CD14-positive monocyte (primary cell): ENCODE results near the gene ANTKMT. TPM values are rescaled to one million over a fixed set of nuclear protein-coding genes. Genes with fewer than 3 reads are reported as not detected.

ENCODE experiments used
- DNase-seq, 3 donors: peaks; one replicate each; pipeline ENCODE4 v3.0.0-alpha.2; 2011 to 2022
- H2AFZ ChIP-seq: 2 replicates; pipeline ENCODE4 v1.6.0; 2012; ENCODE audit warnings: mild to moderate bottlenecking, low read depth, low read length, inconsistent platforms; ENCODE audit not compliant: insufficient read depth, poor library complexity, severe bottlenecking
- H3K27ac ChIP-seq, 2 donors: 1 replicate in 1 of 2; 2 replicates in 1 of 2; pipeline ENCODE4 v1.5.1; 2012 to 2013; ENCODE audit warnings: low read length in 2 of 2, control low read depth in 1 of 2, inconsistent platforms in 1 of 2, low read depth in 1 of 2, mild to moderate bottlenecking in 1 of 2
- H3K27me3 ChIP-seq, 2 donors: one replicate each; pipeline versions ENCODE4 v1.6.0 to v1.6.1; 2011 to 2013; ENCODE audit warnings: low read length in 2 of 2; ENCODE audit not compliant: control insufficient read depth in 2 of 2, insufficient read depth in 2 of 2
- H3K36me3 ChIP-seq, 2 donors: replicated peaks in 1 of 2; 1 replicate in 1 of 2; 2 replicates in 1 of 2; pipeline versions ENCODE4 v1.5.1 to v1.6.1; 2012 to 2013; ENCODE audit warnings: low read length in 2 of 2, control low read depth in 1 of 2, inconsistent platforms in 1 of 2, mild to moderate bottlenecking in 1 of 2; ENCODE audit not compliant: insufficient read depth in 2 of 2, control insufficient read depth in 1 of 2
- H3K4me1 ChIP-seq, 2 donors: 1 replicate in 1 of 2; 2 replicates in 1 of 2; pipeline versions ENCODE4 v1.5.1 to v1.6.1; 2012 to 2013; ENCODE audit warnings: low read length in 2 of 2, control low read depth in 1 of 2, inconsistent platforms in 1 of 2, mild to moderate bottlenecking in 1 of 2, moderate library complexity in 1 of 2; ENCODE audit not compliant: insufficient read depth in 2 of 2, control insufficient read depth in 1 of 2
- H3K4me2 ChIP-seq: replicated peaks from 2 replicates; pipeline ENCODE3; 2012; ENCODE audit warnings: low read length, moderate library complexity, mild to moderate bottlenecking; ENCODE audit not compliant: poor library complexity, severe bottlenecking; ENCODE audit errors: extremely low read depth
- H3K4me3 ChIP-seq, 3 experiments: fragments of 200-600 bp in 1 of 3; sonication (generic) in 1 of 3; replicated peaks in 1 of 3; 1 replicate in 2 of 3; 2 replicates in 1 of 3; pipeline ENCODE4 v1.5.1; 2011 to 2013; ENCODE audit warnings: low read length in 3 of 3, mild to moderate bottlenecking in 3 of 3, control low read depth in 2 of 3, low read depth in 2 of 3, inconsistent platforms in 1 of 3, moderate library complexity in 1 of 3
- H3K79me2 ChIP-seq: 2 replicates; pipeline ENCODE4 v1.6.0; 2012; ENCODE audit warnings: mild to moderate bottlenecking, control low read depth, inconsistent platforms, low read length, moderate library complexity; ENCODE audit not compliant: insufficient read depth
- H3K9ac ChIP-seq: 2 replicates; pipeline ENCODE4 v1.6.0; 2017; ENCODE audit warnings: low read length, mild to moderate bottlenecking; ENCODE audit not compliant: insufficient read depth, poor library complexity, severe bottlenecking
- H3K9me3 ChIP-seq, 2 donors: replicated peaks in 1 of 2; 1 replicate in 1 of 2; 2 replicates in 1 of 2; pipeline versions ENCODE4 v1.5.1 to v1.6.1; 2012 to 2013; ENCODE audit warnings: low read length in 2 of 2, control low read depth in 1 of 2; ENCODE audit not compliant: control insufficient read depth in 1 of 2, insufficient read depth in 1 of 2
- H4K20me1 ChIP-seq: 2 replicates; pipeline ENCODE4 v1.6.0; 2012; ENCODE audit warnings: mild to moderate bottlenecking, low read length, control low read depth, moderate library complexity; ENCODE audit not compliant: insufficient read depth
- H3K27ac Mint-ChIP-seq, 7 donors: one replicate each; pipeline ENCODE4 v1.8.0; 2020; ENCODE audit warnings: mild to moderate bottlenecking in 7 of 7, mixed read lengths in 7 of 7, moderate library complexity in 6 of 7, inconsistent platforms in 2 of 7
- H3K27me3 Mint-ChIP-seq, 3 donors: one replicate each; pipeline ENCODE4 v1.8.0; 2021 to 2022; ENCODE audit warnings: low read depth in 3 of 3, mild to moderate bottlenecking in 3 of 3, mixed read lengths in 3 of 3, moderate library complexity in 3 of 3, inconsistent platforms in 1 of 3
- H3K36me3 Mint-ChIP-seq, 2 donors: one replicate each; pipeline ENCODE4 v1.8.0; 2020; ENCODE audit warnings: mixed read lengths in 2 of 2, inconsistent platforms in 1 of 2, mild to moderate bottlenecking in 1 of 2
- H3K4me1 Mint-ChIP-seq: one replicate; pipeline ENCODE4 v1.8.0; 2020; ENCODE audit warnings: mild to moderate bottlenecking, mixed read lengths
- H3K4me3 Mint-ChIP-seq, 2 donors: one replicate each; pipeline ENCODE4 v1.8.0; 2020; ENCODE audit warnings: mild to moderate bottlenecking in 2 of 2, mixed read lengths in 2 of 2, moderate library complexity in 1 of 2
- H3K9me3 Mint-ChIP-seq, 7 donors: one replicate each; pipeline ENCODE4 v1.8.0; 2020 to 2022; ENCODE audit warnings: mixed read lengths in 7 of 7, mild to moderate bottlenecking in 6 of 7, moderate library complexity in 6 of 7, inconsistent platforms in 2 of 7
- WGBS: methylation state at CpG from one replicate; pipeline ENCODE4 v1.1.5; 2013; ENCODE audit warnings: missing lambda C conversion rate; ENCODE audit not compliant: insufficient coverage; 5-methylcytosine and 5-hydroxymethylcytosine counted together
- intact Hi-C, 2 donors: fragments of 100-400 bp; cut with micrococcal nuclease; formaldehyde crosslinking; loops; one replicate each; pipeline versions ENCODE4 v1.15.0 to v1.15.1; 2023
- polyA plus RNA-seq, 3 donors: library from polyadenylated mRNA; depleted of rRNA in 1 of 3; unstranded in 2 of 3; stranded (reverse) in 1 of 3; fragments of 300-500 nt in 2 of 3; fragments of >200 nt in 1 of 3; fragmentation: Illumina TruSeq in 2 of 3; gene quantifications; 1 replicate in 2 of 3; 2 replicates in 1 of 3; pipeline ENCODE4 v1.2.3, GENCODE V29; 2012 to 2021
- TF ChIP-seq, protein P1 (sequence below): fragments of 200-600 bp; IDR thresholded peaks from one replicate; pipeline ENCODE4 v1.8.0; 2022; ENCODE audit warnings: antibody characterized with exemption, mild to moderate bottlenecking

ANTKMT gene
- polyA plus RNA-seq, 3 donors: 21.5 to 56.3 (median 34.4) TPM

DNA sequence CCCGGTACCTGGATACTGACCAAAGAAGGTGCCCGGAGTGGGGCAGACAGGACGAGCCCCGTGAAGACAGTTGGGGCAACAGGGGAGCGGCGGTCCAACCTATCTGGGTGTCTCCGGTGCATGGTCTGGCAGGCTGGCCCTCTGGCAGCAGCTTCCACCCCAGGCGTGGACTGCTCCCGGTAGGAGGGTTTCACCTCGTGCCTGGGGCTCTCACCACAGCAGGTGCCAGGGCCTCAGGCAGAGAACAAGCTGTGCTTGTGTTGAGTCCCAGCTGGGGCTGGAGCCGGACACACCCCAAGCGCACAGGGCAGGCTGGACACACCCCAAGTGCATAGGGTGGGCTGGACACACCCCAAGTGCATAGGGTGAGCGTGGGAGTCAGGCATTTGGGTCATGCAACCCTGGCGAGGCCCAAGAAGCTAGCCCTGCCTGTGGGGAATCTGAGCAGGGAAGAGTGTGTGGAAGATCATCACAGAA, 13.8 kb upstream of the ANTKMT start:
- Mint-ChIP-seq H3K27ac (peak overlapping the region in 3 of 7 donors; percentile 18 to 45 (median 31)), H3K27me3 (peaks cover 58 to 76% (median 72%) of the 10 kb centered on the region in 3 donors), H3K4me1 (no peaks in the 10 kb centered on the region), H3K9me3 (peaks cover 0 to 5% (median 0%) of the 10 kb centered on the region in 7 donors), H3K4me3 (peak overlapping the region in 1 of 2 donors; percentile 60), H3K36me3 (no peaks in the 10 kb centered on the region)
- WGBS: 52% methylated on average over 13 of the region's 14 CpGs
- H2AFZ ChIP-seq: no peak overlapping the region
- no peak overlapping the region for H3K4me2 ChIP-seq
- DNase-seq: no peak
- no peak overlapping the region for H3K9ac ChIP-seq
- no peaks in the 10 kb centered on the region for H3K79me2 ChIP-seq
- H3K27me3 ChIP-seq: peaks cover 3 to 73% of the 10 kb centered on the region in 2 donors
- no peak overlapping the region for H3K4me3 ChIP-seq
- H3K36me3 ChIP-seq: no peaks in the 10 kb centered on the region
- H4K20me1 ChIP-seq: no peaks in the 10 kb centered on the region
- no peak overlapping the region for H3K27ac ChIP-seq
- TF ChIP-seq, protein P1, sequence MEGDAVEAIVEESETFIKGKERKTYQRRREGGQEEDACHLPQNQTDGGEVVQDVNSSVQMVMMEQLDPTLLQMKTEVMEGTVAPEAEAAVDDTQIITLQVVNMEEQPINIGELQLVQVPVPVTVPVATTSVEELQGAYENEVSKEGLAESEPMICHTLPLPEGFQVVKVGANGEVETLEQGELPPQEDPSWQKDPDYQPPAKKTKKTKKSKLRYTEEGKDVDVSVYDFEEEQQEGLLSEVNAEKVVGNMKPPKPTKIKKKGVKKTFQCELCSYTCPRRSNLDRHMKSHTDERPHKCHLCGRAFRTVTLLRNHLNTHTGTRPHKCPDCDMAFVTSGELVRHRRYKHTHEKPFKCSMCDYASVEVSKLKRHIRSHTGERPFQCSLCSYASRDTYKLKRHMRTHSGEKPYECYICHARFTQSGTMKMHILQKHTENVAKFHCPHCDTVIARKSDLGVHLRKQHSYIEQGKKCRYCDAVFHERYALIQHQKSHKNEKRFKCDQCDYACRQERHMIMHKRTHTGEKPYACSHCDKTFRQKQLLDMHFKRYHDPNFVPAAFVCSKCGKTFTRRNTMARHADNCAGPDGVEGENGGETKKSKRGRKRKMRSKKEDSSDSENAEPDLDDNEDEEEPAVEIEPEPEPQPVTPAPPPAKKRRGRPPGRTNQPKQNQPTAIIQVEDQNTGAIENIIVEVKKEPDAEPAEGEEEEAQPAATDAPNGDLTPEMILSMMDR: no peak
- intact Hi-C loops: no loop called here
- H3K9me3 ChIP-seq: peaks cover 0 to 4% of the 10 kb centered on the region in 2 donors
- H3K4me1 ChIP-seq: no peaks in the 10 kb centered on the region

DNA sequence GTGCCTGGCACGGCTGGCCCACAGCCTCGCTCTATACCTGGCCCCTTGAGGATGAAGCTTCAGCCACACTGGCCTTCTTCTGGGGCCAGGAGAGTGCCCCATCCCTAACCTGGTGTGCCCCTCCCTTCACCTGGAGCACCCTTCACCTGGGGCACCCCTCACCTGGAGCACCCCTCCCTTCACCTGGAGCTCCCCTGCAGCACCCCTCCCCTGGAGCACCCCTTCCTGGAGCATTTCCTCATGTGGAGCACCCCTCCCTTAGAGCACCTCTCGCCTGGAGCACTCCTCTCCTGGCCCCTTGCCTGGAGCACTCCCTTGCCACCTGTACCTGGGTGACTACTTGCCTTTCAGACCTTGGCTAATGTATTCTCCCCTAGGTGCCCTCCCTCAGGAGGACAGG, 12.9 kb upstream of the ANTKMT start:
- no peaks in the 10 kb centered on the region for H3K4me1 Mint-ChIP-seq
- Histone ChIP-seq H3K79me2 (no peaks in the 10 kb centered on the region), H3K4me2 (no peak overlapping the region), H3K27me3 (peaks cover 3 to 72% of the 10 kb centered on the region in 2 donors), H4K20me1 (no peaks in the 10 kb centered on the region), H3K9ac (no peak overlapping the region), H3K9me3 (peaks cover 0 to 4% of the 10 kb centered on the region in 2 donors), H3K36me3 (no peaks in the 10 kb centered on the region), H2AFZ (no peak overlapping the region), H3K4me3 (no peak overlapping the region), H3K4me1 (no peaks in the 10 kb centered on the region), H3K27ac (no peak overlapping the region)
- H3K36me3 Mint-ChIP-seq: no peaks in the 10 kb centered on the region
- TF ChIP-seq, protein P1: no peak
- peaks cover 48 to 74% (median 69%) of the 10 kb centered on the region in 3 donors for H3K27me3 Mint-ChIP-seq
- H3K9me3 Mint-ChIP-seq: peaks cover 0 to 5% (median 0%) of the 10 kb centered on the region in 7 donors
- no peak overlapping the region for H3K27ac Mint-ChIP-seq
- 64% methylated on average over 3 of the region's 3 CpGs for WGBS
- no peak for DNase-seq
- H3K4me3 Mint-ChIP-seq: peak overlapping the region in 1 of 2 donors; percentile 65
- intact Hi-C loops: no loop called here
